HAP-1 (cell line): Measurements from ENCODE around the gene GHR.
"Not testable (repeated sequence)": the region's sequence is repeated elsewhere in the genome, so short reads cannot be mapped to it uniquely, and the experiment has no call there.

Experiments used
- DNase-seq, 2 experiments: peaks; one replicate each; pipeline ENCODE4 v3.0.0-alpha.2; 2016 to 2020; ENCODE audit warnings: low spot score in 2 of 2
- H3K27me3 ChIP-seq: fragments of 250-450 bp; sonication (Bioruptor Pico); 2 replicates; pipeline ENCODE4 v1.5.1; 2020; ENCODE audit warnings: low read depth, mild to moderate bottlenecking, moderate library complexity
- H3K36me3 ChIP-seq: fragments of 250-450 bp; sonication (Bioruptor Pico); replicated peaks from 2 replicates; pipeline ENCODE4 v1.5.1; 2020; ENCODE audit warnings: mild to moderate bottlenecking
- H3K4me1 ChIP-seq: fragments of 250-450 bp; sonication (Bioruptor Pico); 2 replicates; pipeline ENCODE4 v1.5.1; 2020; ENCODE audit warnings: mild to moderate bottlenecking
- H3K4me3 ChIP-seq: fragments of 250-450 bp; sonication (Bioruptor Pico); 2 replicates; pipeline ENCODE4 v1.5.1; 2020; ENCODE audit warnings: mild to moderate bottlenecking, moderate library complexity
- H3K9me3 ChIP-seq: fragments of 250-450 bp; sonication (Bioruptor Pico); 2 replicates; pipeline ENCODE4 v1.5.1; 2020; ENCODE audit warnings: mild to moderate bottlenecking, moderate library complexity
- in situ Hi-C: fragments of 300-500 bp; cut with MboI; formaldehyde crosslinking; loops from 3 replicates; pipeline ENCODE4 v1.14.3; 2020; ENCODE audit warnings: low sequenced_read_pairs, inconsistent platforms, mixed read lengths

GHR gene

GRCh38 chr5:42645138-42645537 lies 221.9 kb downstream of the GHR start:
- Histone ChIP-seq H3K36me3 (no peaks in the 10 kb centered on the region), H3K27me3 (peaks cover 6% of the 10 kb centered on the region; the same call in 1 of the 2 replicates), H3K9me3 (no peaks in the 10 kb centered on the region), H3K4me3 (no peak overlapping the region), H3K4me1 (no peaks in the 10 kb centered on the region)
- in situ Hi-C loops = no loop called here
- no peak for DNase-seq

GRCh38 chr5:42648036-42648435 lies 224.8 kb downstream of the GHR start:
- peaks cover 8% of the 10 kb centered on the region; the same call in 1 of the 2 replicates for H3K27me3 ChIP-seq
- in situ Hi-C loops = no loop called here

GRCh38 chr5:42648915-42649314 lies 225.7 kb downstream of the GHR start:
- DNase-seq = no peak
- Histone ChIP-seq H3K9me3 (no peaks in the 10 kb centered on the region), H3K4me1 (no peaks in the 10 kb centered on the region), H3K36me3 (no peaks in the 10 kb centered on the region), H3K4me3 (no peak overlapping the region), H3K27me3 (peaks cover 10% of the 10 kb centered on the region; the same call in 1 of the 2 replicates)
- in situ Hi-C loops = no loop called here

More at GRCh38 chr5:42648036-42648435, 224.8 kb downstream of the GHR start:
- H3K9me3 ChIP-seq = no peaks in the 10 kb centered on the region
- H3K36me3 ChIP-seq = no peaks in the 10 kb centered on the region
- no peaks in the 10 kb centered on the region for H3K4me1 ChIP-seq
- no peak overlapping the region for H3K4me3 ChIP-seq
- no peak for DNase-seq

GRCh38 chr5:42650084-42650483 lies 226.8 kb downstream of the GHR start:
- Histone ChIP-seq H3K4me1 (no peaks in the 10 kb centered on the region), H3K4me3 (no peak overlapping the region), H3K27me3 (peaks cover 10% of the 10 kb centered on the region; the same call in 1 of the 2 replicates), H3K9me3 (no peaks in the 10 kb centered on the region), H3K36me3 (no peaks in the 10 kb centered on the region)
- in situ Hi-C loops = no loop called here
- DNase-seq = no peak

- Histone ChIP-seq H3K36me3 (no peaks in the 10 kb centered on the region), H3K27me3 (peaks cover 12% of the 10 kb centered on the region; the same call in 1 of the 2 replicates), H3K4me3 (no peak overlapping the region), H3K4me1 (no peaks in the 10 kb centered on the region), H3K9me3 (no peaks in the 10 kb centered on the region)
- in situ Hi-C loops = no loop called here
- DNase-seq = no peak
Measured at GRCh38 chr5:42653705-42654104, 230.5 kb downstream of the GHR start.

- DNase-seq = no peak
- Histone ChIP-seq H3K36me3 (no peaks in the 10 kb centered on the region), H3K27me3 (peaks cover 8% of the 10 kb centered on the region; the same call in 1 of the 2 replicates), H3K4me1 (no peaks in the 10 kb centered on the region), H3K9me3 (no peaks in the 10 kb centered on the region), H3K4me3 (no peak overlapping the region)
- in situ Hi-C loops = no loop called here
Measured at GRCh38 chr5:42654645-42655044, 231.4 kb downstream of the GHR start.

- DNase-seq = no peak
- Histone ChIP-seq H3K4me3 (no peak overlapping the region), H3K27me3 (peaks cover 8% of the 10 kb centered on the region; the same call in 1 of the 2 replicates), H3K36me3 (no peaks in the 10 kb centered on the region), H3K9me3 (no peaks in the 10 kb centered on the region), H3K4me1 (no peaks in the 10 kb centered on the region)
- in situ Hi-C loops = no loop called here
Measured at GRCh38 chr5:42655982-42656650, 232.9 kb downstream of the GHR start.

- Histone ChIP-seq H3K4me3 (no peak overlapping the region), H3K36me3 (no peaks in the 10 kb centered on the region), H3K9me3 (no peaks in the 10 kb centered on the region), H3K4me1 (no peaks in the 10 kb centered on the region), H3K27me3 (peaks cover 8% of the 10 kb centered on the region; the same call in 1 of the 2 replicates)
- in situ Hi-C loops = no loop called here
- DNase-seq = no peak
Measured at GRCh38 chr5:42656651-42657015, 233.4 kb downstream of the GHR start.

GRCh38 chr5:42659869-42660268 lies 236.6 kb downstream of the GHR start:
- H3K9me3 ChIP-seq, H3K4me3 ChIP-seq, H3K4me1 ChIP-seq, H3K27me3 ChIP-seq, H3K36me3 ChIP-seq, in situ Hi-C loops, DNase-seq: not testable (repeated sequence)

GRCh38 chr5:42665857-42666256 lies 242.6 kb downstream of the GHR start:
- H3K9me3 ChIP-seq = no peaks in the 10 kb centered on the region
- in situ Hi-C loops = no loop called here
- H3K36me3 ChIP-seq = no peaks in the 10 kb centered on the region
- H3K27me3 ChIP-seq = 0 out of 2 replicates have a peak, but pooled peaks cover 2% of the 10 kb centered on the region
- no peak for DNase-seq
- no peaks in the 10 kb centered on the region for H3K4me1 ChIP-seq
- no peak overlapping the region for H3K4me3 ChIP-seq

- H3K36me3 ChIP-seq = no peaks in the 10 kb centered on the region
- H3K4me1 ChIP-seq = no peaks in the 10 kb centered on the region
- no peak for DNase-seq
- no peak overlapping the region for H3K4me3 ChIP-seq
- no peaks in the 10 kb centered on the region for H3K9me3 ChIP-seq
- in situ Hi-C loops = no loop called here
- H3K27me3 ChIP-seq = 0 out of 2 replicates have a peak, but pooled peaks cover 2% of the 10 kb centered on the region
Measured at GRCh38 chr5:42666869-42667268, 243.6 kb downstream of the GHR start.

- no peaks in the 10 kb centered on the region for H3K4me1 ChIP-seq
- 0 out of 2 replicates have a peak, but pooled peaks cover 2% of the 10 kb centered on the region for H3K27me3 ChIP-seq
- no peaks in the 10 kb centered on the region for H3K36me3 ChIP-seq
- no peaks in the 10 kb centered on the region for H3K9me3 ChIP-seq
- in situ Hi-C loops = no loop called here
- H3K4me3 ChIP-seq = no peak overlapping the region
- DNase-seq = no peak
Measured at GRCh38 chr5:42668254-42668653, 245.0 kb downstream of the GHR start.

- in situ Hi-C loops = no loop called here
- Histone ChIP-seq H3K9me3 (no peaks in the 10 kb centered on the region), H3K36me3 (no peaks in the 10 kb centered on the region; the same call in 1 of the 2 replicates), H3K4me3 (no peak overlapping the region), H3K27me3 (0 out of 2 replicates have a peak, but pooled peaks cover 2% of the 10 kb centered on the region), H3K4me1 (no peaks in the 10 kb centered on the region)
- DNase-seq = no peak
Measured at GRCh38 chr5:42672925-42673324, 249.7 kb downstream of the GHR start.

GRCh38 chr5:42675602-42676001 lies 252.4 kb downstream of the GHR start:
- no peaks in the 10 kb centered on the region for H3K27me3 ChIP-seq
- in situ Hi-C loops = no loop called here
- no peaks in the 10 kb centered on the region for H3K9me3 ChIP-seq
- no peaks in the 10 kb centered on the region for H3K4me1 ChIP-seq
- no peaks in the 10 kb centered on the region; the same call in 1 of the 2 replicates for H3K36me3 ChIP-seq
- no peak overlapping the region for H3K4me3 ChIP-seq
- DNase-seq = no peak
